HepG2 (cell line): Measurements from ENCODE around the gene MYL4. TPM values are rescaled to one million over a fixed set of nuclear protein-coding genes. Genes with fewer than 3 reads are reported as not detected.
A peak's percentile ranks its signal among the peaks of the same experiment; 100 is the strongest.

ENCODE experiments used
- EP300 ChIP-seq, 3 experiments: sonication (generic) in 1 of 3; formaldehyde crosslinking in 1 of 3; IDR thresholded peaks; 2 replicates each; pipeline versions ENCODE4 v1.5.1 to v1.6.1; 2011 to 2020; ENCODE audit warnings: low read depth in 2 of 3, low read length in 2 of 3, borderline replicate concordance in 1 of 3, improper control_type of control experiment in 1 of 3, mild to moderate bottlenecking in 1 of 3, missing genetic modification reagents in 1 of 3, moderate library complexity in 1 of 3
- KLF15 ChIP-seq: sonication (generic); formaldehyde crosslinking; IDR thresholded peaks from 2 replicates; pipeline ENCODE4 v1.8.1; 2023; ENCODE audit warnings: borderline replicate concordance, mild to moderate bottlenecking, inconsistent platforms, missing genetic modification reagents, mixed read lengths
- SOX6 ChIP-seq, 2 experiments: fragments of 450-650 bp in 1 of 2; sonication (generic) in 1 of 2; formaldehyde crosslinking in 1 of 2; IDR thresholded peaks; 2 replicates each; pipeline versions ENCODE4 v1.4.0 to v1.6.1; 2017 to 2020; ENCODE audit warnings: antibody characterized with exemption in 1 of 2, mild to moderate bottlenecking in 1 of 2, missing genetic modification reagents in 1 of 2
- THYN1 ChIP-seq: sonication (generic); formaldehyde crosslinking; IDR thresholded peaks from 2 replicates; pipeline ENCODE4 v1.8.1; 2023; ENCODE audit warnings: low read depth, mild to moderate bottlenecking, moderate library complexity, missing genetic modification reagents, borderline replicate concordance
- ZNF567 ChIP-seq: sonication (generic); formaldehyde crosslinking; IDR thresholded peaks from 2 replicates; pipeline ENCODE4 v1.8.1; 2023; ENCODE audit warnings: mild to moderate bottlenecking, missing genetic modification reagents, borderline replicate concordance
- polyA plus RNA-seq, 8 experiments: library from polyadenylated mRNA; depleted of rRNA in 3 of 8; stranded (reverse) in 7 of 8; unstranded in 1 of 8; fragments of >200 nt; fragmentation: Illumina TruSeq in 4 of 8; extraction: Trizol in 4 of 8; gene quantifications; 2 replicates each; pipeline versions ENCODE4 v1.2.1 to v1.2.3, GENCODE V29; 2011 to 2016; ENCODE audit warnings: low read depth in 4 of 8, missing spikeins in 1 of 8, mixed read lengths in 1 of 8; ENCODE audit not compliant: insufficient read depth in 1 of 8
- total RNA-seq, 5 experiments: library from RNA; depleted of rRNA; stranded (reverse); fragments of >200 nt; fragmentation: Illumina TruSeq; extraction: Trizol; gene quantifications; 2 replicates each; pipeline ENCODE4 v1.2.3, GENCODE V29; 2016; ENCODE audit warnings: low read depth in 1 of 5
- TF ChIP-seq, protein P1 (sequence below), 2 experiments: sonication (generic) in 1 of 2; formaldehyde crosslinking in 1 of 2; IDR thresholded peaks; 2 replicates each; pipeline versions ENCODE4 v1.5.1 to v1.6.1; 2011 to 2020; ENCODE audit warnings: borderline replicate concordance in 1 of 2, low read depth in 1 of 2, low read length in 1 of 2, mild to moderate bottlenecking in 1 of 2, missing genetic modification reagents in 1 of 2, moderate library complexity in 1 of 2
- TF ChIP-seq, protein P2 (sequence below): sonication (generic); formaldehyde crosslinking; IDR thresholded peaks from 2 replicates; pipeline ENCODE4 v1.4.0; 2020; ENCODE audit warnings: mild to moderate bottlenecking, missing genetic modification reagents

Gene MYL4
- total and polyA plus RNA-seq, 2 of the 13 experiments (the other 11 are each of a cell fraction or from before 2014, with no cell fraction given), result not detected

DNA sequence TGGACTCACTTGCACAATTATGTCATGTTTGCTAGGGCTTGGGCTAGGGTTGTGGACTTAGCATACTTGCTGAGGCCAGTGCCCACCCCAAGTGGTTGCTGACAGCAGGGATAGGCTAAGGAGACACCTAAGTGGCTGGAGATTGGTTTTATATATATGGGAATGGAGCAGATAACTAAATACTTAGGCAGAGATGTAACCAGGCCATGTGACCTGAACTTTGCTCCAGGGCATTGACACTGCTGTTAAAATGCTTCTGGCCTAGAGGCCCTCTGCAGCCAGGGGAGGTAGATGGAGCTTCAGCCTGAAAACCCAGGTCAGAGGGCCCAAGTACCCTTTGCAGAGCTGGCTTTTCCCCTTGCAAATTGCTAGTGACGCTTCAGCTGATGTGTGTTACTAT is 43.1 kb downstream of the MYL4 start (continued):
- TF ChIP-seq, protein P1, sequence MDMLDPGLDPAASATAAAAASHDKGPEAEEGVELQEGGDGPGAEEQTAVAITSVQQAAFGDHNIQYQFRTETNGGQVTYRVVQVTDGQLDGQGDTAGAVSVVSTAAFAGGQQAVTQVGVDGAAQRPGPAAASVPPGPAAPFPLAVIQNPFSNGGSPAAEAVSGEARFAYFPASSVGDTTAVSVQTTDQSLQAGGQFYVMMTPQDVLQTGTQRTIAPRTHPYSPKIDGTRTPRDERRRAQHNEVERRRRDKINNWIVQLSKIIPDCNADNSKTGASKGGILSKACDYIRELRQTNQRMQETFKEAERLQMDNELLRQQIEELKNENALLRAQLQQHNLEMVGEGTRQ (IDR thresholded peaks at IDR 0.05; ENCODE audit: low read depth, low read length), result peak; percentile 78
- TF ChIP-seq, protein P1 (CRISPR knock-in tag; IDR thresholded peaks at IDR 0.05; ENCODE audit: borderline replicate concordance), result peak; percentile 85; the same call in 1 of the 2 replicates
- TF ChIP-seq KLF15, result no peak
- no peak for TF ChIP-seq THYN1 (CRISPR knock-in tag)
- TF ChIP-seq EP300 (IDR thresholded peaks at IDR 0.05; ENCODE audit: low read depth in 2 of 2, low read length in 2 of 2), result 0 out of 4 replicates have a peak, but pooled peaks of 1 of the 2 experiments have one; percentile 19
- TF ChIP-seq EP300 (CRISPR knock-in tag; IDR thresholded peaks at IDR 0.05; ENCODE audit: borderline replicate concordance), result no peak
- TF ChIP-seq ZNF567 (CRISPR knock-in tag), result no peak
- no peak for TF ChIP-seq SOX6 (IDR thresholded peaks at IDR 0.05)
- TF ChIP-seq SOX6 (CRISPR knock-in tag; IDR thresholded peaks at IDR 0.05), result peak; percentile 43; the same call in 1 of the 2 replicates
- TF ChIP-seq, protein P2, sequence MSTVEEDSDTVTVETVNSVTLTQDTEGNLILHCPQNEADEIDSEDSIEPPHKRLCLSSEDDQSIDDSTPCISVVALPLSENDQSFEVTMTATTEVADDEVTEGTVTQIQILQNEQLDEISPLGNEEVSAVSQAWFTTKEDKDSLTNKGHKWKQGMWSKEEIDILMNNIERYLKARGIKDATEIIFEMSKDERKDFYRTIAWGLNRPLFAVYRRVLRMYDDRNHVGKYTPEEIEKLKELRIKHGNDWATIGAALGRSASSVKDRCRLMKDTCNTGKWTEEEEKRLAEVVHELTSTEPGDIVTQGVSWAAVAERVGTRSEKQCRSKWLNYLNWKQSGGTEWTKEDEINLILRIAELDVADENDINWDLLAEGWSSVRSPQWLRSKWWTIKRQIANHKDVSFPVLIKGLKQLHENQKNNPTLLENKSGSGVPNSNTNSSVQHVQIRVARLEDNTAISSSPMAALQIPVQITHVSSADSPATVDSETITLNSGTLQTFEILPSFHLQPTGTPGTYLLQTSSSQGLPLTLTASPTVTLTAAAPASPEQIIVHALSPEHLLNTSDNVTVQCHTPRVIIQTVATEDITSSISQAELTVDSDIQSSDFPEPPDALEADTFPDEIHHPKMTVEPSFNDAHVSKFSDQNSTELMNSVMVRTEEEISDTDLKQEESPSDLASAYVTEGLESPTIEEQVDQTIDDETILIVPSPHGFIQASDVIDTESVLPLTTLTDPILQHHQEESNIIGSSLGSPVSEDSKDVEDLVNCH, result no peak
